Parathyroid adenoma (tissue), 2 donors: ENCODE measurements around the gene WNT7B.

ENCODE experiments used
- H2AFZ ChIP-seq: fragments of 300-600 bp; sonication (generic); one replicate; pipeline ENCODE4 v1.7.0; 2017; ENCODE audit warnings: antibody characterized with exemption, mild to moderate bottlenecking
- H3K27ac ChIP-seq: fragments of 300-600 bp; sonication (generic); one replicate; pipeline ENCODE4 v1.7.0; 2017
- H3K27me3 ChIP-seq: fragments of 300-600 bp; sonication (generic); one replicate; pipeline ENCODE4 v1.7.0; 2017; ENCODE audit warnings: low read length; ENCODE audit not compliant: control insufficient read depth, insufficient read depth
- H3K36me3 ChIP-seq: fragments of 300-600 bp; sonication (generic); one replicate; pipeline ENCODE4 v1.7.0; 2017; ENCODE audit warnings: low read length; ENCODE audit not compliant: control insufficient read depth, insufficient read depth
- H3K4me1 ChIP-seq: fragments of 300-600 bp; sonication (generic); one replicate; pipeline ENCODE4 v1.7.0; 2017; ENCODE audit warnings: control low read depth
- H3K4me2 ChIP-seq: fragments of 300-600 bp; sonication (generic); one replicate; pipeline ENCODE4 v1.7.0; 2017; ENCODE audit warnings: low read length
- H3K4me3 ChIP-seq: fragments of 300-600 bp; sonication (generic); one replicate; pipeline ENCODE4 v1.7.0; 2017; ENCODE audit warnings: low read depth, low read length
- H3K79me2 ChIP-seq: fragments of 300-600 bp; sonication (generic); one replicate; pipeline ENCODE4 v1.7.0; 2017; ENCODE audit warnings: control low read depth
- H3K9ac ChIP-seq: fragments of 300-600 bp; sonication (generic); one replicate; pipeline ENCODE4 v1.7.0; 2017; ENCODE audit warnings: mild to moderate bottlenecking
- H3K9me3 ChIP-seq: fragments of 300-600 bp; sonication (generic); one replicate; pipeline ENCODE4 v1.7.0; 2017; ENCODE audit warnings: low read length; ENCODE audit not compliant: control insufficient read depth
- TF ChIP-seq, protein P1 (sequence below): fragments of 300-600 bp; sonication (generic); IDR thresholded peaks from one replicate; pipeline ENCODE4 v1.7.0; 2017; ENCODE audit warnings: antibody characterized with exemption, mild to moderate bottlenecking
- donor health status: primary hyperparathyroidism.

The WNT7B gene

DNA sequence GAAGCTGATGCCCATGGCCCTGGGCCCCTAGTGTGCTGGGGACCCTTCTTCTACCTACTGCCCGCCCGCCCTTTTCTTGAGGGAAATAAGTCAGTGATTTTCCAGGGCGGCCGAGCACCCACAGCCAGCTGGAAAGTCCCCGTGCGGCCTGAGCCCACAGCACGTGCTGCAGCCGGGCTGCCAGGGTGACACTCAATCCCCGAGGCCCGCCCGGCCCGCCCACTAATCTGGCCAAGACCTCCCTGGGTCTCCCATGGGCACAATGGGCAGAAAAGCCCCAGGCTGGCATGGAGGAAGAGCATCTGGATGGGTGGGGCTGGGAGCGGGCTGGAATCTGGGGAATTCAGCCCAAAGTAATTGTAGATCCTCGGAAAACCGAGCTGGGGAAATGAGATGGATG, 24.8 kb downstream of the WNT7B start:
- Histone ChIP-seq H3K79me2 (no peaks in the 10 kb centered on the region), H3K4me1 (no peaks in the 10 kb centered on the region), H3K4me3 (no peak overlapping the region), H2AFZ (no peak overlapping the region), H3K36me3 (no peaks in the 10 kb centered on the region), H3K27ac (no peak overlapping the region), H3K4me2 (no peak overlapping the region), H3K27me3 (no peaks in the 10 kb centered on the region), H3K9ac (no peak overlapping the region), H3K9me3 (no peaks in the 10 kb centered on the region)
- TF ChIP-seq, protein P1, sequence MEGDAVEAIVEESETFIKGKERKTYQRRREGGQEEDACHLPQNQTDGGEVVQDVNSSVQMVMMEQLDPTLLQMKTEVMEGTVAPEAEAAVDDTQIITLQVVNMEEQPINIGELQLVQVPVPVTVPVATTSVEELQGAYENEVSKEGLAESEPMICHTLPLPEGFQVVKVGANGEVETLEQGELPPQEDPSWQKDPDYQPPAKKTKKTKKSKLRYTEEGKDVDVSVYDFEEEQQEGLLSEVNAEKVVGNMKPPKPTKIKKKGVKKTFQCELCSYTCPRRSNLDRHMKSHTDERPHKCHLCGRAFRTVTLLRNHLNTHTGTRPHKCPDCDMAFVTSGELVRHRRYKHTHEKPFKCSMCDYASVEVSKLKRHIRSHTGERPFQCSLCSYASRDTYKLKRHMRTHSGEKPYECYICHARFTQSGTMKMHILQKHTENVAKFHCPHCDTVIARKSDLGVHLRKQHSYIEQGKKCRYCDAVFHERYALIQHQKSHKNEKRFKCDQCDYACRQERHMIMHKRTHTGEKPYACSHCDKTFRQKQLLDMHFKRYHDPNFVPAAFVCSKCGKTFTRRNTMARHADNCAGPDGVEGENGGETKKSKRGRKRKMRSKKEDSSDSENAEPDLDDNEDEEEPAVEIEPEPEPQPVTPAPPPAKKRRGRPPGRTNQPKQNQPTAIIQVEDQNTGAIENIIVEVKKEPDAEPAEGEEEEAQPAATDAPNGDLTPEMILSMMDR = no peak

DNA sequence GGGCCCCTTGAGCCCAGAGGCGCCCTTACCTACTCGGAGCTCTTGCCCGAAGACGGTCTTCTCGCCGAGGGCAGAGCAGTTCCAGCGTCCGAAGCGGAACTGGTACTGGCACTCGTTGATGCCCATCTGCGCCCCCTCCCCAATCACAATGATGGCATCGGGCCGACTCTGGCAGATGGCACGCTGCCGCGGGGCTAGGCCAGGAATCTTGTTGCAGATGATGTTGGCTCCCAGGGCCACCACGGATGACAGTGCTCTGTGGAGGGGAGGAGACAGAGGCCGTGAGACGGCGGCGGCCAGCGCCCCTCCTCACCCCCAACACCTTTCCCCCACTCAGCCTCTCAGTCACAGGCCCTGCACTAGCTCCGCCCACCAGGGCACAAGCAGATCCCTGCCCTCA, 27.1 kb downstream of the WNT7B start:
- Histone ChIP-seq H3K4me3 (no peak overlapping the region), H2AFZ (no peak overlapping the region), H3K79me2 (no peaks in the 10 kb centered on the region), H3K4me1 (no peaks in the 10 kb centered on the region), H3K9me3 (no peaks in the 10 kb centered on the region), H3K27me3 (no peaks in the 10 kb centered on the region), H3K4me2 (no peak overlapping the region), H3K9ac (no peak overlapping the region), H3K36me3 (no peaks in the 10 kb centered on the region), H3K27ac (no peak overlapping the region)
- TF ChIP-seq, protein P1 = no peak

DNA sequence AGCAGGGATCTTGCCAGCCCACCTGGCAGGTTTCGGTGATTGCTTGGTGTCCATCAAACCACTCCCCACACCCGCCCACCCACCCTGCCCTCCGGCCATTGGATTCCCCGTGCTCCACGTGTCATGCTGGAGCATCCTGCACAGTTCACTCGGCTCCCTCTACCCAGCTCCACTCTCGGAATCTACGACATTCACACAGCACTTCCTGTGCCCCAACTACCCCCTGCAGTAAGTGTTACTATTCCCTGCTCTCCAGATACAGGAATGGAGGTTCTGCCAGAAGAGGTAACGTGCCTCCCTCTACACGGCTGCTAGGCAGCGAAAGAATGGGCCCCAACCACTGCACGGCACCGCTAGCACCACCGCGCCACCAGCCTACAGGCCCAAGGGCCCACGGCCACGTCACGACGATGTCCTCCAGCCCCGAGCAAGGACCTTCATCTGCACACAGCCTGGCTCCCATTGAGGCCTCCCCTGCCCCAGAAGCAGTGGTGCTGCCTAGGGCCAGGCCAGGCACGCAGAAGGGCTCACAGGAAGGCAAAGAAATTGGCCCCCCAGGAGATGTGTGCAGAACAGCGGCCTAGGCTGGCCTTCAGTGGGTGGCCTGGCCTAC, 27.6 kb downstream of the WNT7B start:
- no peak overlapping the region for H3K9ac ChIP-seq
- H3K79me2 ChIP-seq = no peaks in the 10 kb centered on the region
- H3K27me3 ChIP-seq = no peaks in the 10 kb centered on the region
- no peak overlapping the region for H3K27ac ChIP-seq
- no peak overlapping the region for H3K4me2 ChIP-seq
- no peak overlapping the region for H3K4me3 ChIP-seq
- no peaks in the 10 kb centered on the region for H3K4me1 ChIP-seq
- no peak overlapping the region for H2AFZ ChIP-seq
- TF ChIP-seq, protein P1 = no peak
- no peaks in the 10 kb centered on the region for H3K9me3 ChIP-seq
- no peaks in the 10 kb centered on the region for H3K36me3 ChIP-seq

DNA sequence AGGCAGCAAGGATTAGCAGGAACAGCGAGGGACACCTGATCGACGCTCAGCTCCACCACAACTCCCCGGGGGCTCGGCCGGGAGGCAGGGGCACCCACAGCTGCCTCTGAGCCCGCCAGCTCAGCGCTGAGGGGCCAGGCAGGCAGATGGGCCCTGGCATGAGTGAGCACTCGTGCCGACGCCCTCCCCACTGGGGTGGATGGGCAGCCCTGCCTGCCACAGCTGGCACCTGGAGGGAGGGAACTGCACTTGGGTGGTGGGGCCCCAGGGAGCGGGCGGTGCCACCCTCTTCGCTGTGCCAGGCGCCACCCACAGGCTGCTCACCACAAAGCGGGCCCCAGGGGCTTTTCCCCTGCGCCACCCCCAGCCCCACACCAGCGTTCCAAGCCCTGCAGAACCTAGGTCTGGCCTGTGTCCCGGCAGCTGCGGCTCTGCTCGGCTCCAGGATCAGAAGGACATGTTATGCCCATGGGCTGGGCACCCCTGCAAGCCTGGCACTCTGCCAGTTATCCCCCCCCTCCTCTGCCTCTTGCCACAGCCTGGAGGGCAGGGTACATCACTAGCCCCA, 28.8 kb downstream of the WNT7B start:
- Histone ChIP-seq H3K27ac (no peak overlapping the region), H3K79me2 (no peaks in the 10 kb centered on the region), H3K4me2 (no peak overlapping the region), H3K36me3 (no peaks in the 10 kb centered on the region), H3K4me1 (no peaks in the 10 kb centered on the region), H3K9ac (no peak overlapping the region), H3K27me3 (no peaks in the 10 kb centered on the region), H3K9me3 (no peaks in the 10 kb centered on the region), H3K4me3 (no peak overlapping the region), H2AFZ (no peak overlapping the region)
- TF ChIP-seq, protein P1 = no peak
